Measurements from ENCODE around the gene IFT88.

GRCh38 chr13:20714161-20714560 lies 147.2 kb downstream of the IFT88 start:
- TF ChIP-seq CTCF (IDR thresholded peaks at IDR 0.05; ENCODE audit: low read length), result no peak
- TF ChIP-seq EZH2 (optimal IDR thresholded peaks at IDR 0.05; ENCODE audit: low read depth, low read length), result no peak

Measured in MM.1S (cell line).